NCI-H345 treated with DMSO at 0.1 percent for 48 hours (cell line): ENCODE measurements around the gene SARM1.

Source experiments
- DNase-seq: peaks from one replicate; lab custom pipeline; 2025; ENCODE audit not compliant: unreplicated experiment; lab: John Stamatoyannopoulos, UW

The SARM1 gene

DNA sequence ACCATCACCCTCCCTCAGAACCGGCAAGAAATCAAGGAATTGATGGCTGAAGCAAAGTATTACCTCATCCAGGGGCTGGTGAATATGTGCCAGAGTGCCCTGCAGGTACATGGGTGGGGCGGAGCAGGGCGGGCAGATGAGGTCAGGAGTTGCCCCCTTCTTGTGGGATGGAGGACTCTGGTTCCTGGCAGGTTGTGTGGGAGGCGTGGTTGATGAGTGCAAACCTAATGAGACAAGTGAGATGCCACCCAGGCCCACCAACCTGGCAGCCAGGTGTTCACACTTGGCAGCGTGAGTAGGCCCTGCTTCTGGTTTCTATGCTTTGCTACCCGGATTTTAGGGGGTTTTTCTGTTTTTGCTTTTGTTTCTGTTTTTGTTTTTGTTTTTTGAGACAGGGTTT is 31.1 kb upstream of the SARM1 start:
- DNase-seq = no peak

- DNase-seq = no peak
Measured at GRCh38 chr17:28341516-28341915, 30.0 kb upstream of the SARM1 start.

DNA sequence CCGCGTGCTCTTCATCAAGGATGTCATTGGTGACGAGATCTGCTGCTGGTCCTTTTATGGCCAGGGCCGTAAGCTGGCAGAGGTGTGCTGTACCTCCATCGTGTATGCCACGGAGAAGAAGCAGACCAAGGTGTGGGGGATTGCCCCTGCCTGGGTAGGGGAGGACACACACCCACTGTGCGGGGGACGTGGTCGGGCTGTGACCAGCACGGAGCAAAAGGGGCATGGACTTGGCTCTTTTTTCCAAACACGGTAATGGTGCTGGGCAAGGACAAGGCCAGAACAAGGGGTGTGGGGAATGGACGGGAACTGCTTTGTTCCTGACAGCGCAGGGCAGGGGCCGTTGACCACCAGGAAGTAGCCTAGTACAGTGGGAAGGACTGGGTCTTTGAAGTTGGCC is 29.2 kb upstream of the SARM1 start:
- no peak for DNase-seq

DNA sequence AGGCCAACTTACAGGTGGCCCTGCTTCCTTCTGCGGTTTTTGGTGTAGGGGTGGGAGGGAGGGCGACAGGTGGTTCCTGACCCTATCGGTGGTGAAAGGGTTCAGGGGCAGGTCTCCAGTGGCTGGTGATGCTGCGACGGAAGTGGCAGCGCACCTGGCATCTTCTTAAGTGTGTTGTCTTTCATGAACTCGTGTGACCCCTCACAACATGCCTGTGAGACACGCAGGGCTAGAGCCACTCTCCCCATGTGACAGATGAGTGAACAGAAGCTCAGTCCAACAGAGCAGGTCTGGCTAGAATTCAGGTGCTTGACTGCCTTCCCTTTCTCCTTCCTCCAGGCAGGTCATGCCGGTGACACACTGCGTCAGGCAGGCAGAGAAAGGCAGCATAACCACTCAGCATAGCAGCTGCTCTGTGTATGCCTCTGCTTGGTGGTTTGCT is 28.0 kb upstream of the SARM1 start:
- no peak for DNase-seq

GRCh38 chr17:28344011-28344410 is 27.5 kb upstream of the SARM1 start:
- DNase-seq = no peak

DNA sequence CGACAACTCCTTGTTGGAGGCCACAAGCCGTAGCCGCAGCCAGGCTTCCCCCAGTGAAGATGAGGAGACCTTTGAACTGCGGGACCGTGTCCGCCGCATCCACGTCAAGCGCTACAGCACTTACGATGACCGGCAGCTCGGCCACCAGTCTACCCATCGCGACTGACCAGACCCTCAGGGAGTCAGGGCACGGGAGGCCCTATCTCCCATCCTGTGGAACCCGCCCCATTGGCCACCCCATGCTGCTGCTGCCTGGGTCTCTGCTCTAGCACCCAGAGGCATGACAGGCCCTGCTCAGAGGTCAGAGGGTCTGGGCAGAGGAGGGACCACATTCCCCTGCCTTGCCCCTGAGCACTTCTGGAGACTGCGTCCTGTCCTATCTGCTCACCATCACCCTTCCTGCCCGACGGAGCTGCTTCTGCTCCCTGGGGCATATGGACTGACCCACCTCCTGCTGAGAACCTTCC is 27.0 kb upstream of the SARM1 start:
- no peak for DNase-seq

DNA sequence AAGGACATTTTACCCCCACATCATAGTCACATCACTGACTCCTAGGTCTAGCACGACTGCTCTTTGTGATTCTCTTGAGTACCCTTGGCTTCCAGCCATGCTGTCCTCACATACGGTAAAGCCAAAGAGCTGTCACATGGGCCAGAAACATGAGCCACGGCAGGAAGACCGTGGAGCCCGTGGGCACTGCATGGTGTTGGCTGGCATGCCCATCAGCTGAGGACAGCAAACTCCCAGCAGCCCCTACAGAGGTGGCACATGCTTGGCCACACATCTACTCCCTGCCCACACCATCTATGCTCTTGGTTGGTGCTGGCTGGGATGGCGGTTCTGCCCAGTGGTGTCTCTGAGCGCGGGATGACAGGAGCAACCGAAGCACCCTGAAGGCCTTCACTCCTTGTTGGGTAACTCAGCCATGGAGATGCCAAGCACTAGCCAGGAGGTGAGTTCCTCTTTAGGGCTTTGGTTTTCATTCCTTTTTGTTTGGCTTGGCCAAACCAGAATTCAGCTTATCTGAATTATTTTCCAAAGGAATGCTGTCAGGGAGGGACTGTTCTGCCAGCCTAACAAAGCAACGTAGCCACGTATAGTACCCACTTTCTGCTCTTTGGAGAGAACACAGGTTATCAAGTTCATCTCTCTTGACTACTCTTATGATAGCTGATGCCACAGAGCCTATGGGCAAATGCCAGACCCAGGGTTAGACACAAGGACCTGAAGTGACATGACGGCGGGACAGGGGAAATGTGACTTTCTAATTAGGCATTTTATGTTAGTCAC is 25.9 kb upstream of the SARM1 start:
- no peak for DNase-seq

GRCh38 chr17:28346199-28346580 is 25.3 kb upstream of the SARM1 start:
- DNase-seq = no peak

GRCh38 chr17:28346746-28347246 is 24.7 kb upstream of the SARM1 start:
- no peak for DNase-seq

DNA sequence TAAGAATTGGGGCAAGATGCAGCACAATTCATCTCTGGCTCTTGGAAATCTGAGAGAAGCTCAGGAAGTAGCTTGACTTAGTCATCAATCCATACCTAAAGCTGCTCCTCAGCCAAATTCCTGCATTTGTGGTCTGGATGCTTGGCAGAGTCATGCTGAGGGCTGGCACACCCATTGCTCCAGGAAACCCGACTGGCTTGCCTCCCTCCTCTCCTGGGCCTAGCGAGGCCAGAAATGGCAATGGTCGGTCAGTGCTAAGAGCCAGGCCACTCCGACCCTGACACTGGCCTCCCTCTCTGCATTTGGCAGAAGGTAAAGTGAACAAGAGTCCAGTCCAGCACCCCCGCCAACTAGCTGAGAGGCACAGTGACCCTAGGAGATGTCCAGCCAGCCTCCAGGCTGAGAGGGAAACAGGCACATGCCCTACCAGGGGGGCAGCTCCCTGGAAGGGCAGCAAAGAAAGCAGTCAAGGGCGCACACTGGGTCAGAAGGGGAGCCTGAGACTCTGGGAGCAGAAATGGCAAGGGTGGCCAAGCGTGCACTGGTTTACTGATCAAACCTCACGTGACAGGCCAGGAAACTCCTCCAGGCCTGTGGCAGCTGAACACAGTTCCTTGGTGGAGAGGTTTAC is 24.1 kb upstream of the SARM1 start:
- DNase-seq = no peak

DNA sequence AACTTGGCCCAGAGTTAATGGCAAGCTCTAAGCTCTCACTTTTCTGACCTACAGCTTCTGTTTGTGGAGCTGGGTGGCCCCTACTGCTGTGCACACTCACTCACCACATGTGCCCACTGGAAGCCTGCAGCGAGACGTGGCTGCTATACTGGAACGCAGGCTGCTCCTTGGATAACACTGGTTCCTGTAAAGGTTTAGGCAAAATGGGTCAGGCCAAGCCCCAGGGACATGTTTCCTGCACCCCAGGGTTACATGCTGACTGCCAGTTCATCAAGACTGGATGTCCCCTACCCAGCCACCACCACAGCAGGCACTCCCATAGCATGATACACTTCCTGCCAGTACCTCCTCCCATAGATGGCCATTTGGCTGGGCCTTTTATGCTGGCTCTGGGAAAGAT is 22.5 kb upstream of the SARM1 start:
- no peak for DNase-seq

DNA sequence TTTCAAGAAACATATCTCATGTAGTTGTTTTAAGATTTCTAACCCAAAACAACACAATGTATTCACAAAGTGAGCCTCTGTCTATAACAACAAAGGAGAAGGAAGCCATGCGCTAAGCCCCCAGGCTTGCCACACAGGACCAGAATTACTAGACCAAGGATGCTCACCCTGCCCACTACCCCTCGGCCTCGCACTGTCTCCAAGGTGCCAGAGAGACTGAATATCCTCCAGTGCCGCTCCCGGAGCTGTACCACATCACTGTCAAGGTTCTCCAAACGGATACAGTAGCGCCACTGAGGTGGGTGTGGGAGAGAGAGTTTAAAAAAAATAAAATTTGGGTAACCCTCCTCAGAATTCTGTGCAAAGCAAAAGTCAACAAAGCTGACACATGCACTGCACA is 21.2 kb upstream of the SARM1 start:
- no peak for DNase-seq

DNA sequence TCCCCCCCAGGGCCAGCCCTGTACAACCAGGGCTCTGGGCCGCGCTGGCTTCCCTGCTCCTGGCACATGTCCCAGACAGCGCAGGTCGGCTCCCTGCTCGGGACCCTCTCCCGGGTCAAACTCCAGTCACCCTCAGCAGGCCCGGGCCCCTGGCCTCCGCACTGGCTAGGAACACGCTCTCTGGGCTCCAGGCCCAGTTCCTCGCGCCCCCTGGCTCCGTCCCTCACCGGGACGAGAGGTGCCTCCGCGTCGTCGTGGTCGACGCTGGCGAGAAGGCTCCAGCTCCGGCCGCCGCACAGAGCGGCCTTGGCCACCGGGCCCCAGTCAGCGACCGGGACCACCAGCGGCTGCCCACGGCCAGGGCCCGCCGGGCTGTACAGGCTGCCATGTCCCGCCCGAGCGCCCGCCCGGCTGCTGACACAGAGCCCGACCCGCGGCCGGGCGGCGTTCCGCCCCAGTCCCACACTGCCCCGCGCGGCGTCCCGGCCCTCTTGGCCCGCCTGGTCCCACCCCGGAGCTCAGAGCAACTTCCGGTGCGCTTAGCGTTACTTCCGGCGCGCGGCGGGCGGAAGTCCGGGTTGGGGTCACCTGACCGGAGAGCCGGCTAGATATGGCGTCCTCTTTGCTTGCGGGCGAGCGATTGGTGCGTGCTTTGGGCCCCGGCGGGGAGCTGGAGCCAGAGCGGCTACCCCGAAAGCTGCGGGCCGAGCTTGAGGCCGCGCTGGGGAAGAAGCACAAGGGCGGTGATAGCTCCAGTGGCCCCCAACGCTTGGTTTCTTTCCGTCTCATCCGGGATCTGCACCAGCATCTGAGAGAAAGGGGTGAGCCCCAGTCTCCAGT is 14.2 kb upstream of the SARM1 start, which contains the start of gene POLDIP2:
POLDIP2 (minus strand) TSS at position 467 of the 840 bp plus-strand sequence; CDS start at position 388, 79 bp downstream.
- DNase-seq = peak; percentile 86

GRCh38 chr17:28357901-28358197 is 13.6 kb upstream of the SARM1 start:
- DNase-seq = no peak

- DNase-seq = no peak
Measured at GRCh38 chr17:28363186-28363585, 8.3 kb upstream of the SARM1 start.

DNA sequence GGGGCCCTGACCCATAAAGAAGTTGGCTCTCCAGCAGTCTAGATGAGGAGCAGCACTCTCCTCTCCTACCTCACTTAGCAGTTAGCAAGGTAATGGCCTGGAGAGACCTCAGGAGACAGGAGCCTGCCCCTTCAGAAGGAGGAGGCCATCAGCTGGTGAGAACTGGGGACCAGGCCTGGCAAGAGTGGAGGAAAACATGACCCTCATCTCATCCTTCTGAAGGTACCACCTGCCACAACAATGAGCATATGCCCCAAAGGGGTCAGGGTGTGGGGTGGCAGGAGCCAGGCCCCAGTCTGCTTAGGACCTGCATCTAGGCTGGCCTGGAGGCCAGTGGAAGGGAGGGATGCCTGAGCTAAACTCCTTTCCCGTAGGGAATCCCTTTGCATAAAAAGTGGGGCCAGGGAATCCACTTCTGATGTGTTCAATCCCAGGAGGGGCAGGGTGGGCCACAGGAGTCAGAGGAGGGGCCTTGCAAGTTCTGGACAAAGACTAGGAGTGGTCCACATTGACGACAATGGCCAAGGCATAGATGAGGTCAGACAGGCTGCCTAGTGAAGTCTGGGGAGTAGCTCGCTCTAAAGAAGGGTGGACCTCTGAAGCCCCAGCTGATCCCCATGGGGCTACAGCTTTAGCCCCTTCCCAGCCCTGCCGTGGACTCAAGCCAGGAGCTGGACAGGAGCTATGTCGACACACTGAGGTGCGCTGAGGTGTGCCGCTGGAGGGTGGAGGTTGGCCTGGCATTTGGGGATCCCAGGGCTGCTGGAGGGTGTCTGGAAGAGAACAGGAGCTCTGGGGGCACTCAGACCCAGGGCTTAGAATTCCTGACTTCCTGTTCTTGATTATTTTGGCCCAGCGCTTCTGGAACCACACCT is 7.5 kb upstream of the SARM1 start:
- no peak for DNase-seq

- DNase-seq = no peak
Measured at GRCh38 chr17:28364665-28365363, 6.7 kb upstream of the SARM1 start, which contains the start of gene SEBOX. SEBOX (minus strand) TSS chr17:28365199; CDS start chr17:28365151, 48 bp downstream.

GRCh38 chr17:28365487-28365886 is 6.0 kb upstream of the SARM1 start:
- no peak for DNase-seq

GRCh38 chr17:28366605-28367004 is 4.9 kb upstream of the SARM1 start:
- no peak for DNase-seq
